ENCODE measurements around the gene SLC39A5. TPM values are rescaled to one million over a fixed set of nuclear protein-coding genes. Genes with fewer than 3 reads are reported as not detected.

Gene SLC39A5
- polyA plus RNA-seq, 1 of the 3 experiments (the other 2 are of a cell fraction) = 0.12 TPM

DNA sequence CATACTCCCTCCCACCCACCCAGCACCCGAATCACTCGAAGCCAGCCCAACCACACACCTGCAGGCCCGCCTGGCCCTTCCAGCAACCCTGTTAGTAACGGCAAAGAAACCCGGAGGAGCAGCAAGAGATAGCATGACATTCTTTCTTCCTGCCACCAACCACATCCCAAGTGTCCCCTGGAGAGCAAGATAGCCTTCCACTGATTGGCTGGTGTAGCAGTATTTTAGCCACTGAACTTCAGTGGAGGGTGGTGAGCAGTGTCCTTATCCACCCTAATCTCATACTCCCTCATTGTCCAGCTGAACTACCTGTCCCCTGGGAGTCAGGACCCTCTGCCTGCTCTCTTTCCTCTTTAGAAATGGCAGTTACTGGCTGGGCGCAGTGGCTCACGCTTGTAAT is 769 bp upstream of the SLC39A5 start:
- Histone ChIP-seq H4K20me1 (ENCODE audit: insufficient read depth) (no peaks in the 10 kb centered on the region), H3K4me2 (no peak overlapping the region), H3K4me1 (ENCODE audit: control insufficient read depth in 1 of 2, insufficient read depth in 2 of 2, low read depth in 1 of 2, low read length in 1 of 2) (peaks cover 5 to 7% of the 10 kb centered on the region in 2 experiments; a peak in 1 of 4 replicates), H3F3A (replicated peaks; ENCODE audit: insufficient read depth) (peaks cover 11% of the 10 kb centered on the region), H3K79me2 (ENCODE audit: insufficient read depth) (no peaks in the 10 kb centered on the region), H3K27me3 (ENCODE audit: insufficient read depth) (no peaks in the 10 kb centered on the region), H3K4me3 (ENCODE audit: low read depth in 2 of 2, low read length in 1 of 2) (no peak overlapping the region), H3K36me3 (replicated peaks in 1 of 2; ENCODE audit: control insufficient read depth in 1 of 2, insufficient read depth in 2 of 2, low read length in 1 of 2) (no peaks in the 10 kb centered on the region), H3K9me3 (no peaks in the 10 kb centered on the region), H3K9me2 (no peaks in the 10 kb centered on the region), H3K27ac (ENCODE audit: low read depth in 2 of 2, low read length in 1 of 2) (no peak overlapping the region), H3K9ac (no peak overlapping the region), H2AFZ (ENCODE audit: low read depth) (no peak overlapping the region)
- TF ChIP-seq, protein P1, sequence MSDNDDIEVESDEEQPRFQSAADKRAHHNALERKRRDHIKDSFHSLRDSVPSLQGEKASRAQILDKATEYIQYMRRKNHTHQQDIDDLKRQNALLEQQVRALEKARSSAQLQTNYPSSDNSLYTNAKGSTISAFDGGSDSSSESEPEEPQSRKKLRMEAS (IDR thresholded peaks at IDR 0.05; ENCODE audit: low read depth) = no peak
- no peak for TF ChIP-seq GATA2 (CRISPR knock-in tag; IDR thresholded peaks at IDR 0.05)
- TF ChIP-seq, protein P2, sequence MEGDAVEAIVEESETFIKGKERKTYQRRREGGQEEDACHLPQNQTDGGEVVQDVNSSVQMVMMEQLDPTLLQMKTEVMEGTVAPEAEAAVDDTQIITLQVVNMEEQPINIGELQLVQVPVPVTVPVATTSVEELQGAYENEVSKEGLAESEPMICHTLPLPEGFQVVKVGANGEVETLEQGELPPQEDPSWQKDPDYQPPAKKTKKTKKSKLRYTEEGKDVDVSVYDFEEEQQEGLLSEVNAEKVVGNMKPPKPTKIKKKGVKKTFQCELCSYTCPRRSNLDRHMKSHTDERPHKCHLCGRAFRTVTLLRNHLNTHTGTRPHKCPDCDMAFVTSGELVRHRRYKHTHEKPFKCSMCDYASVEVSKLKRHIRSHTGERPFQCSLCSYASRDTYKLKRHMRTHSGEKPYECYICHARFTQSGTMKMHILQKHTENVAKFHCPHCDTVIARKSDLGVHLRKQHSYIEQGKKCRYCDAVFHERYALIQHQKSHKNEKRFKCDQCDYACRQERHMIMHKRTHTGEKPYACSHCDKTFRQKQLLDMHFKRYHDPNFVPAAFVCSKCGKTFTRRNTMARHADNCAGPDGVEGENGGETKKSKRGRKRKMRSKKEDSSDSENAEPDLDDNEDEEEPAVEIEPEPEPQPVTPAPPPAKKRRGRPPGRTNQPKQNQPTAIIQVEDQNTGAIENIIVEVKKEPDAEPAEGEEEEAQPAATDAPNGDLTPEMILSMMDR (IDR thresholded peaks at IDR 0.05) = no peak
- TF ChIP-seq, protein P3, sequence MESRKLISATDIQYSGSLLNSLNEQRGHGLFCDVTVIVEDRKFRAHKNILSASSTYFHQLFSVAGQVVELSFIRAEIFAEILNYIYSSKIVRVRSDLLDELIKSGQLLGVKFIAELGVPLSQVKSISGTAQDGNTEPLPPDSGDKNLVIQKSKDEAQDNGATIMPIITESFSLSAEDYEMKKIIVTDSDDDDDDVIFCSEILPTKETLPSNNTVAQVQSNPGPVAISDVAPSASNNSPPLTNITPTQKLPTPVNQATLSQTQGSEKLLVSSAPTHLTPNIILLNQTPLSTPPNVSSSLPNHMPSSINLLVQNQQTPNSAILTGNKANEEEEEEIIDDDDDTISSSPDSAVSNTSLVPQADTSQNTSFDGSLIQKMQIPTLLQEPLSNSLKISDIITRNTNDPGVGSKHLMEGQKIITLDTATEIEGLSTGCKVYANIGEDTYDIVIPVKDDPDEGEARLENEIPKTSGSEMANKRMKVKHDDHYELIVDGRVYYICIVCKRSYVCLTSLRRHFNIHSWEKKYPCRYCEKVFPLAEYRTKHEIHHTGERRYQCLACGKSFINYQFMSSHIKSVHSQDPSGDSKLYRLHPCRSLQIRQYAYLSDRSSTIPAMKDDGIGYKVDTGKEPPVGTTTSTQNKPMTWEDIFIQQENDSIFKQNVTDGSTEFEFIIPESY (IDR thresholded peaks at IDR 0.05; ENCODE audit: borderline replicate concordance, low read depth) = no peak
- no peak for TF ChIP-seq RAD21 (IDR thresholded peaks at IDR 0.05; ENCODE audit: low read length)
- no peak for TF ChIP-seq SIN3A (IDR thresholded peaks at IDR 0.05; ENCODE audit: borderline replicate concordance, low read depth, low read length)
- no peak for TF ChIP-seq FOXM1 (IDR thresholded peaks at IDR 0.05; ENCODE audit: low read depth)
- CTCF ChIA-PET = interaction anchor here (2.1 kb wide), 1 partner anchor 40 kb away, joined by 10 read pairs; the partner anchor contains the start of gene SMARCC2
- no peak for DNase-seq
- 86% methylated on average over 7 of the region's 7 CpGs for WGBS (ENCODE audit: low lambda C conversion rate)
- POLR2A ChIA-PET = no interaction called here

DNA sequence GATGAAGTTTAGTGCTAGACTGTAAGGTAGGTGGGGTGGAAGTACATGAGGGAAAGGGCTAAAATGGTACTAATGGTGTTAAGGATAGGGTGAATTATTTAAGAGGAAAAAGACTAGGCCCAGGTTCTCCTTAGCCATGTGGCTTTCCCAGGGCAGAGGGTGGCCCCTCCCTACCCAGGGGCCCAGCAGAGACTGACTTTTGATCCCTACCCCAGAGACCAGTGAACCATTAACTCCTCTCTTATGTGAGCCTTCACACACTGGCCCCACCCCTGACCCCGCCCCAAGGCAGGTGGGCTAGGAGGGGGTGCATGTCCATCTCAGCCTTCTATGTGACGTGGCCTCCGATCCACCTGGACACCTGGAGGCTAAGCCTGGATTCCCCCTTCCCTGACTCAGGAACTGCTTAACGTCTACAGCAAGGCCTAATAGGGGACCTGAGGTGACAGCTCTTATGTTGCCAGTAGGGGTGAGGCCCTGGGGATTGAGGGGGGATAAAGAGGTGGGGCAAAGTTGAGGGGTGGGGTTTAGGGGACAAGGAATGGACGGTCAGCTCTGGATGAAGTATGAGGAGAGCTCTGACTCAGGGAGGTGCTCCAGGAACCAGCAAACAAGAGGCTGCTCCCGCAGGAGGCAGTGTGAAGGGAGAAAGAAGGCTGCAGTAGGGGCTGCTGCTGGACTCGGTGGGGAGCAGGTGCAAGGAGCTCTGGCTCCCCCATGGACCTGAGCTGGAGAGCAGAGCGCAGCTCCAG is 757 bp downstream of the SLC39A5 start:
- H3K36me3 ChIP-seq (replicated peaks in 1 of 2; ENCODE audit: control insufficient read depth in 1 of 2, insufficient read depth in 2 of 2, low read length in 1 of 2) = no peaks in the 10 kb centered on the region
- H3K4me3 ChIP-seq (ENCODE audit: low read depth in 2 of 2, low read length in 1 of 2) = no peak overlapping the region
- H3K9ac ChIP-seq = no peak overlapping the region
- no peak overlapping the region for H3K27ac ChIP-seq (ENCODE audit: low read depth in 2 of 2, low read length in 1 of 2)
- H2AFZ ChIP-seq (ENCODE audit: low read depth) = no peak overlapping the region
- no peaks in the 10 kb centered on the region for H3K9me2 ChIP-seq
- DNase-seq = no peak
- POLR2A ChIA-PET = interaction anchor here (1.6 kb wide), 1 partner anchor 9 kb away, joined by 5 read pairs; the partner anchor contains the start of gene RNF41
- H3K27me3 ChIP-seq (ENCODE audit: insufficient read depth) = no peaks in the 10 kb centered on the region
- H4K20me1 ChIP-seq (ENCODE audit: insufficient read depth) = no peaks in the 10 kb centered on the region
- peaks cover 0 to 7% of the 10 kb centered on the region in 2 experiments; a peak in 1 of 4 replicates for H3K4me1 ChIP-seq (ENCODE audit: control insufficient read depth in 1 of 2, insufficient read depth in 2 of 2, low read depth in 1 of 2, low read length in 1 of 2)
- H3K4me2 ChIP-seq = no peak overlapping the region
- H3F3A ChIP-seq (replicated peaks; ENCODE audit: insufficient read depth) = peaks cover 17% of the 10 kb centered on the region
- WGBS (ENCODE audit: low lambda C conversion rate) = 79% methylated on average over 8 of the region's 8 CpGs
- CTCF ChIA-PET = interaction anchor here (1.3 to 1.7 kb wide), 3 partner anchors 9 to 41 kb away, joined by 6 to 7 read pairs (median 6); partner anchors contain the start of genes ANKRD52, RNF41 and SMARCC2
- no peaks in the 10 kb centered on the region for H3K9me3 ChIP-seq
- H3K79me2 ChIP-seq (ENCODE audit: insufficient read depth) = no peaks in the 10 kb centered on the region
- TF ChIP-seq, protein P4, sequence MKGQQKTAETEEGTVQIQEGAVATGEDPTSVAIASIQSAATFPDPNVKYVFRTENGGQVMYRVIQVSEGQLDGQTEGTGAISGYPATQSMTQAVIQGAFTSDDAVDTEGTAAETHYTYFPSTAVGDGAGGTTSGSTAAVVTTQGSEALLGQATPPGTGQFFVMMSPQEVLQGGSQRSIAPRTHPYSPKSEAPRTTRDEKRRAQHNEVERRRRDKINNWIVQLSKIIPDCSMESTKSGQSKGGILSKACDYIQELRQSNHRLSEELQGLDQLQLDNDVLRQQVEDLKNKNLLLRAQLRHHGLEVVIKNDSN (IDR thresholded peaks at IDR 0.05; ENCODE audit: borderline replicate concordance, low read depth) = no peak
- TF ChIP-seq, protein P5, sequence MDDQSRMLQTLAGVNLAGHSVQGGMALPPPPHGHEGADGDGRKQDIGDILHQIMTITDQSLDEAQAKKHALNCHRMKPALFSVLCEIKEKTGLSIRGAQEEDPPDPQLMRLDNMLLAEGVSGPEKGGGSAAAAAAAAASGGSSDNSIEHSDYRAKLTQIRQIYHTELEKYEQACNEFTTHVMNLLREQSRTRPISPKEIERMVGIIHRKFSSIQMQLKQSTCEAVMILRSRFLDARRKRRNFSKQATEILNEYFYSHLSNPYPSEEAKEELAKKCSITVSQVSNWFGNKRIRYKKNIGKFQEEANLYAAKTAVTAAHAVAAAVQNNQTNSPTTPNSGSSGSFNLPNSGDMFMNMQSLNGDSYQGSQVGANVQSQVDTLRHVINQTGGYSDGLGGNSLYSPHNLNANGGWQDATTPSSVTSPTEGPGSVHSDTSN (IDR thresholded peaks at IDR 0.05) = no peak
- no peak for TF ChIP-seq SMC3 (IDR thresholded peaks at IDR 0.05; ENCODE audit: low read depth, low read length)
- no peak for TF ChIP-seq RXRA (IDR thresholded peaks at IDR 0.05; ENCODE audit: borderline replicate concordance, low read depth)
- no peak for TF ChIP-seq YY1 (IDR thresholded peaks at IDR 0.05; ENCODE audit: low read depth)
- TF ChIP-seq FOXJ3 (CRISPR knock-in tag; IDR thresholded peaks at IDR 0.05) = no peak
- no peak for TF ChIP-seq RFX5 (IDR thresholded peaks at IDR 0.05; ENCODE audit: low read length)
- TF ChIP-seq NRF1 (IDR thresholded peaks at IDR 0.05; ENCODE audit: low read depth, low read length) = no peak
- TF ChIP-seq TCF12 (IDR thresholded peaks at IDR 0.05) = no peak
- no peak for TF ChIP-seq FOXM1 (IDR thresholded peaks at IDR 0.05; ENCODE audit: low read depth)
- no peak for TF ChIP-seq GABPA (IDR thresholded peaks at IDR 0.05; ENCODE audit: low read depth)
- no peak for TF ChIP-seq GATA2 (CRISPR knock-in tag; IDR thresholded peaks at IDR 0.05)
